ENCODE measurements around the gene DHRS3.

DNA sequence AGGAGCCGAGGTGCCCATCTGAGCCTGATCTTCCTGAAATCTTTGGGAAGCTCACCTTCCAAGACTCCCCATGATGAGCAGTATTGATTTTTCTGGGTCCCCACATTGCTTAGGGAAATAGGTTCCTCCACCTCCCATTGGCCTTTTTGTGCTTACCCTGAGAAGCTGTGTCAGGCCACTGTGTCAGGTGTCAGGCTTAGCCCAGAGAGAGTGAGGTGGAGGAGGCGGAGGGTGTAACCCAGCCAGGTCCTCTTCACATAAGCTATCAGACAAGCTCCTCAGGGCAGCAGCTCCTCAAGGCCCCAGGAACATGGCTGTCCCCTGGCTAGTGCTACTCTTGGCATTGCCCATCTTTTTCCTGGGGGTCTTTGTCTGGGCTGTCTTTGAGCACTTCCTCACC, 26.2 kb upstream of the DHRS3 start:
- no peak for TF ChIP-seq CTCF (IDR thresholded peaks at IDR 0.05)
- TF ChIP-seq EP300 (IDR thresholded peaks at IDR 0.05), result no peak
